ENCODE data around the gene PNMT. TPM values are rescaled to one million over a fixed set of nuclear protein-coding genes. Genes with fewer than 3 reads are reported as not detected.

The PNMT gene, protein sequence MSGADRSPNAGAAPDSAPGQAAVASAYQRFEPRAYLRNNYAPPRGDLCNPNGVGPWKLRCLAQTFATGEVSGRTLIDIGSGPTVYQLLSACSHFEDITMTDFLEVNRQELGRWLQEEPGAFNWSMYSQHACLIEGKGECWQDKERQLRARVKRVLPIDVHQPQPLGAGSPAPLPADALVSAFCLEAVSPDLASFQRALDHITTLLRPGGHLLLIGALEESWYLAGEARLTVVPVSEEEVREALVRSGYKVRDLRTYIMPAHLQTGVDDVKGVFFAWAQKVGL
- total RNA-seq, result 0.39 and 0.76 TPM in 2 replicates
- total RNA-seq (2013), result 0.23 TPM
- polyA plus RNA-seq, result 0.13 and 0.87 TPM in 2 replicates
- 1.6 TPM in 1 of 2 replicates, not detected in the other for polyA minus RNA-seq

DNA sequence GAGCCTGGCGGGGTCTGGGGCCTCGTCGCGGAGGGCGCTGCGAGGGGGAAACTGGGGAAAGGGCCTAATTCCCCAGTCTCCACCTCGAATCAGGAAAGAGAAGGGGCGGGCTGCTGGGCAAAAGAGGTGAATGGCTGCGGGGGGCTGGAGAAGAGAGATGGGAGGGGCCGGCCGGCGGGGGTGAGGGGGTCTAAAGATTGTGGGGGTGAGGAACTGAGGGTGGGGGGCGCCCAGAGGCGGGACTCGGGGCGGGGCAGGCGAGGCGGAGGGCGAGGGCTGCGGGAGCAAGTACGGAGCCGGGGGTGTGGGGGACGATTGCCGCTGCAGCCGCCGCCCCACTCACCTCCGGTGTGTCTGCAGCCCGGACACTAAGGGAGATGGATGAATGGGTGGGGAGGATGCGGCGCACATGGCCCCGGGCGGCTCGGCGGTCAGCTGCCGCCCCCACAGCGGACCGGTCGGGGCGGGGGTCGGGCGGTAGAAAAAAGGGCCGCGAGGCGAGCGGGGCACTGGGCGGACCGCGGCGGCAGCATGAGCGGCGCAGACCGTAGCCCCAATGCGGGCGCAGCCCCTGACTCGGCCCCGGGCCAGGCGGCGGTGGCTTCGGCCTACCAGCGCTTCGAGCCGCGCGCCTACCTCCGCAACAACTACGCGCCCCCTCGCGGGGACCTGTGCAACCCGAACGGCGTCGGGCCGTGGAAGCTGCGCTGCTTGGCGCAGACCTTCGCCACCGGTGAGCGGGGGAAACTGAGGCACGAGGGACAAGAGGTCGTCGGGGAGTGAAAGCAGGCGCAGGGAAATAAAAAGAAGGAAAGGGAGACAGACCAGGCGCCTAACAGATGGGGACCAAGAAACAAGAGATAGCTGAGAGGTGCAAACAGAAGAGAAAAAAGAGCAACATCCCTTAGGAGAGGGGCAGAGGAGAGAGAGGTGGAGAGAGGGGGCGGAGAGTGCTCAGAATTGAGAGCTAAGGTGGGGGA is at the start of gene PNMT:
TSS of gene PNMT (plus strand) at position 509 of the 980 bp plus-strand sequence. CDS start at position 532, 23 bp downstream.
- no peaks in the 10 kb centered on the region for H3K9me3 Mint-ChIP-seq (ENCODE audit: insufficient read depth)

More for the DNA sequence above, at the start of gene PNMT:
- DNase-seq, result peak; percentile 82
- Histone ChIP-seq H3K79me2 (ENCODE audit: control insufficient read depth, insufficient read depth, low read length) (no peaks in the 10 kb centered on the region), H3K36me3 (replicated peaks in 1 of 2; ENCODE audit: control extremely low read depth in 1 of 2, control insufficient read depth in 1 of 2, extremely low read depth in 1 of 2, insufficient read depth in 2 of 2, low read length in 1 of 2) (no peaks in the 10 kb centered on the region), H2AFZ (ENCODE audit: insufficient read depth, low read depth, low read length, poor library complexity, severe bottlenecking) (peak within 1 kb of the TSS; percentile 85), H3K9ac (ENCODE audit: low read length) (peak within 1 kb of the TSS; percentile 67), H3K9me3 (ENCODE audit: control extremely low read depth in 1 of 3, control insufficient read depth in 2 of 3, insufficient read depth in 1 of 3, low read length in 2 of 3) (peaks cover 0 to 2% (median 0%) of the 10 kb centered on the region in 3 donors), H3K4me2 (replicated peaks; ENCODE audit: low read depth, low read length, poor library complexity, severe bottlenecking) (peak within 1 kb of the TSS; percentile 98), H3K4me3 (ENCODE audit: control extremely low read depth in 1 of 5, extremely low read depth in 1 of 5, insufficient read depth in 1 of 5, low read depth in 2 of 5, low read length in 4 of 5) (peak within 1 kb of the TSS in 4 of 5 experiments; percentile 28 to 62 (median 53)), H3K4me1 (ENCODE audit: control insufficient read depth in 2 of 2, insufficient read depth in 2 of 2, low read length in 2 of 2) (peaks cover 23 to 34% of the 10 kb centered on the region in 2 donors), H3K27ac (ENCODE audit: low read length in 2 of 2) (no peak within 1 kb of the TSS), H3K27me3 (replicated peaks in 1 of 4; ENCODE audit: control extremely low read depth in 1 of 4, control insufficient read depth in 3 of 4, insufficient read depth in 4 of 4, low read length in 3 of 4) (peaks cover 0 to 37% (median 7%) of the 10 kb centered on the region in 4 experiments), H4K20me1 (ENCODE audit: control insufficient read depth, insufficient read depth, low read length, poor library complexity, severe bottlenecking) (no peaks in the 10 kb centered on the region)
- intact Hi-C loops (cut with micrococcal nuclease), result loop anchor here (1.0 to 5.0 kb wide), 3 partner anchors 21 to 199 kb away; partner anchors contain the start of genes PGAP3 and ZPBP2
- Mint-ChIP-seq H3K27me3 (peaks cover 23% of the 10 kb centered on the region), H3K27ac (peak within 1 kb of the TSS; percentile 7), H3K4me3 (peak within 1 kb of the TSS; percentile 75), H3K4me1 (peaks cover 26% of the 10 kb centered on the region)
- CTCF ChIA-PET, result interaction anchor here (0.6 to 8.7 kb wide), 22 partner anchors 8 to 636 kb away, joined by 3 to 109 read pairs (median 4); partner anchors contain the start of genes MIEN1 and PGAP3
- no peak for TF ChIP-seq EZH2 (IDR thresholded peaks at IDR 0.05; ENCODE audit: borderline replicate concordance, insufficient read depth, low read depth, low read length, poor library complexity, severe bottlenecking)
- TF ChIP-seq, protein P1, sequence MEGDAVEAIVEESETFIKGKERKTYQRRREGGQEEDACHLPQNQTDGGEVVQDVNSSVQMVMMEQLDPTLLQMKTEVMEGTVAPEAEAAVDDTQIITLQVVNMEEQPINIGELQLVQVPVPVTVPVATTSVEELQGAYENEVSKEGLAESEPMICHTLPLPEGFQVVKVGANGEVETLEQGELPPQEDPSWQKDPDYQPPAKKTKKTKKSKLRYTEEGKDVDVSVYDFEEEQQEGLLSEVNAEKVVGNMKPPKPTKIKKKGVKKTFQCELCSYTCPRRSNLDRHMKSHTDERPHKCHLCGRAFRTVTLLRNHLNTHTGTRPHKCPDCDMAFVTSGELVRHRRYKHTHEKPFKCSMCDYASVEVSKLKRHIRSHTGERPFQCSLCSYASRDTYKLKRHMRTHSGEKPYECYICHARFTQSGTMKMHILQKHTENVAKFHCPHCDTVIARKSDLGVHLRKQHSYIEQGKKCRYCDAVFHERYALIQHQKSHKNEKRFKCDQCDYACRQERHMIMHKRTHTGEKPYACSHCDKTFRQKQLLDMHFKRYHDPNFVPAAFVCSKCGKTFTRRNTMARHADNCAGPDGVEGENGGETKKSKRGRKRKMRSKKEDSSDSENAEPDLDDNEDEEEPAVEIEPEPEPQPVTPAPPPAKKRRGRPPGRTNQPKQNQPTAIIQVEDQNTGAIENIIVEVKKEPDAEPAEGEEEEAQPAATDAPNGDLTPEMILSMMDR (IDR thresholded peaks at IDR 0.05), result peak; percentile 79
- POLR2A ChIA-PET, result interaction anchor here (0.6 to 2.0 kb wide), 3 partner anchors 10 to 180 kb away, joined by 3 to 7 read pairs (median 5); no protein-coding TSS in a partner anchor
- ATAC-seq (ENCODE audit: low read depth), result peak; percentile 76
- whole genome bisulfite sequencing (ENCODE audit: insufficient coverage), result 2% methylated on average over 82 of the region's 85 CpGs
